H1 (cell line): ENCODE measurements around the gene NYAP2. TPM values are rescaled to one million over a fixed set of nuclear protein-coding genes. Genes with fewer than 3 reads are reported as not detected.

Experiments
- ATF2 ChIP-seq: IDR thresholded peaks from 2 replicates; pipeline ENCODE4 v1.6.1; 2012; ENCODE audit warnings: low read length, inconsistent platforms
- polyA plus RNA-seq, 7 experiments: library from polyadenylated mRNA; depleted of rRNA in 3 of 7; stranded (reverse) in 5 of 7; unstranded in 2 of 7; fragments of >200 nt in 5 of 7; fragments of 200-250 nt in 2 of 7; gene quantifications; 1 replicate in 5 of 7; 2 replicates in 1 of 7; 4 replicates in 1 of 7; pipeline versions ENCODE4 v1.2.1 to v1.2.3, GENCODE V29; 2011 to 2013; ENCODE audit warnings: missing spikeins in 2 of 7, mixed read lengths in 2 of 7
- total RNA-seq: library from RNA; stranded (reverse); fragmentation: NEBNext Ultra II Directional; extraction: Animal tissue kit (Norgen Biotek cat#: 25700); gene quantifications from 2 replicates; pipeline ENCODE4 v1.2.1, GENCODE V29; 2021

NYAP2 gene
- total and polyA plus RNA-seq, 2 of the 8 experiments (the other 6 are each of a cell fraction or from before 2014, with no cell fraction given), result not detected

GRCh38 chr2:225543626-225544025, 144.1 kb downstream of the NYAP2 start (continued):
- no peak for TF ChIP-seq ATF2
